Kidney epithelial cell (primary cell): ENCODE data around the gene SLX9. TPM values are rescaled to one million over a fixed set of nuclear protein-coding genes. Genes with fewer than 3 reads are reported as not detected.
A peak's percentile ranks its signal among the peaks of the same experiment; 100 is the strongest.

ENCODE experiments used
- DNase-seq: peaks from one replicate; pipeline ENCODE4 v3.0.0-alpha.2; 2010; ENCODE audit warnings: low read depth
- H3K27me3 ChIP-seq: 2 replicates; pipeline ENCODE4 v1.6.0; 2011; ENCODE audit warnings: low read length; ENCODE audit not compliant: control insufficient read depth, insufficient read depth
- H3K36me3 ChIP-seq: 2 replicates; pipeline ENCODE4 v1.5.1; 2011; ENCODE audit warnings: low read length; ENCODE audit not compliant: control insufficient read depth, insufficient read depth
- H3K4me3 ChIP-seq: 2 replicates; pipeline ENCODE4 v1.5.1; 2011; ENCODE audit warnings: low read depth, mild to moderate bottlenecking, control low read depth, low read length
- CTCF ChIP-seq: IDR thresholded peaks from 2 replicates; pipeline ENCODE4 v1.5.1; 2011; ENCODE audit warnings: mild to moderate bottlenecking, moderate library complexity, low read length, control low read depth, inconsistent platforms; ENCODE audit not compliant: insufficient read depth, poor library complexity, severe bottlenecking
- total RNA-seq: library from RNA; depleted of rRNA; stranded (reverse); fragments of >200 nt; gene quantifications from 2 replicates; pipeline ENCODE4 v1.2.3, GENCODE V29; 2015

Gene SLX9
- total RNA-seq, 1 donor from 2014 or later: 38.6 TPM

GRCh38 chr21:44892536-44893277, 47.1 kb upstream of the SLX9 start:
- TF ChIP-seq CTCF: peak; percentile 80
- Histone ChIP-seq H3K27me3 (peaks cover 45% of the 10 kb centered on the region), H3K4me3 (no peak overlapping the region), H3K36me3 (no peaks in the 10 kb centered on the region)
- DNase-seq: no peak

GRCh38 chr21:44893278-44893556, 46.6 kb upstream of the SLX9 start:
- no peak for DNase-seq
- peaks cover 50% of the 10 kb centered on the region for H3K27me3 ChIP-seq

GRCh38 chr21:44893948-44894656, 45.7 kb upstream of the SLX9 start:
- TF ChIP-seq CTCF: no peak
- Histone ChIP-seq H3K36me3 (no peaks in the 10 kb centered on the region), H3K27me3 (peaks cover 57% of the 10 kb centered on the region), H3K4me3 (no peak overlapping the region)
- DNase-seq: no peak

More at GRCh38 chr21:44893278-44893556, 46.6 kb upstream of the SLX9 start:
- Histone ChIP-seq H3K4me3 (no peak overlapping the region), H3K36me3 (no peaks in the 10 kb centered on the region)
- no peak for TF ChIP-seq CTCF

- H3K36me3 ChIP-seq: no peaks in the 10 kb centered on the region
- DNase-seq: no peak
- H3K4me3 ChIP-seq: no peak overlapping the region
- peaks cover 55% of the 10 kb centered on the region for H3K27me3 ChIP-seq
- no peak for TF ChIP-seq CTCF
These were observed 45.0 kb upstream of the SLX9 start for GRCh38 chr21:44894687-44895302.

- no peak for TF ChIP-seq CTCF
- no peak overlapping the region for H3K4me3 ChIP-seq
- peaks cover 54% of the 10 kb centered on the region for H3K27me3 ChIP-seq
- no peaks in the 10 kb centered on the region for H3K36me3 ChIP-seq
- no peak for DNase-seq
These were observed 44.0 kb upstream of the SLX9 start for GRCh38 chr21:44895859-44896258.
